Sigmoid colon (tissue), 7 donors: ENCODE data around the gene EXOC6B. TPM values are rescaled to one million over a fixed set of nuclear protein-coding genes. Genes with fewer than 3 reads are reported as not detected.

Source experiments
- DNase-seq: peaks from one replicate; pipeline ENCODE4 v3.0.0-alpha.2; 2019
- H3K27ac ChIP-seq, 4 donors: fragments of 200-600 bp; sonication (generic); one replicate each; pipeline ENCODE4 v1.5.1; 2016 to 2019; ENCODE audit warnings: mild to moderate bottlenecking in 1 of 4
- H3K27me3 ChIP-seq, 3 donors: fragments of 200-600 bp; sonication (generic); one replicate each; pipeline ENCODE4 v1.5.1; 2019; ENCODE audit warnings: mild to moderate bottlenecking in 1 of 3
- H3K36me3 ChIP-seq, 4 donors: fragments of 200-600 bp; sonication (generic); one replicate each; pipeline ENCODE4 v1.5.1; 2016 to 2019
- H3K4me1 ChIP-seq, 4 donors: fragments of 200-600 bp; sonication (generic); one replicate each; pipeline ENCODE4 v1.5.1; 2017 to 2019
- H3K4me3 ChIP-seq, 4 donors: fragments of 200-600 bp; sonication (generic); one replicate each; pipeline ENCODE4 v1.5.1; 2017 to 2019; ENCODE audit warnings: mild to moderate bottlenecking in 2 of 4, moderate library complexity in 1 of 4
- H3K9me3 ChIP-seq, 4 donors: fragments of 200-600 bp in 3 of 4; sonication (generic) in 3 of 4; one replicate each; pipeline versions ENCODE4 v1.5.1 to v1.6.1; 2013 to 2019
- CTCF ChIP-seq, 4 experiments: fragments of 450-650 bp in 3 of 4; fragments of 200-600 bp in 1 of 4; IDR thresholded peaks; one replicate each; pipeline ENCODE4 v1.5.1; 2016 to 2019; ENCODE audit warnings: antibody characterized with exemption in 4 of 4, mild to moderate bottlenecking in 3 of 4, moderate library complexity in 2 of 4
- EP300 ChIP-seq, 4 donors: sonication (generic); formaldehyde crosslinking; IDR thresholded peaks; one replicate each; pipeline ENCODE4 v1.6.1; 2017; ENCODE audit warnings: antibody characterized with exemption in 4 of 4
- POLR2A ChIP-seq, 2 donors: fragments of 450-650 bp; IDR thresholded peaks; one replicate each; pipeline ENCODE4 v1.6.1; 2016; ENCODE audit warnings: antibody characterized with exemption in 2 of 2, mild to moderate bottlenecking in 2 of 2, moderate library complexity in 2 of 2
- POLR2AphosphoS5 ChIP-seq, 4 donors: sonication (generic); formaldehyde crosslinking; IDR thresholded peaks; one replicate each; pipeline ENCODE4 v1.6.1; 2017; ENCODE audit warnings: antibody characterized with exemption in 4 of 4
- WGBS, 2 donors: extraction: QIAGEN DNeasy Blood & Tissue Kit; methylation state at CpG; one replicate each; pipeline ENCODE4 v1.1.7; 2013; 5-methylcytosine and 5-hydroxymethylcytosine counted together
- intact Hi-C: fragments of 100-400 bp; cut with DNase I; formaldehyde crosslinking; loops from one replicate; pipeline ENCODE4 v1.15.1; 2023
- polyA plus RNA-seq, 3 donors: library from polyadenylated mRNA; stranded (reverse); fragments of 200-250 nt; gene quantifications; one replicate each; pipeline ENCODE4 v1.2.3, GENCODE V29; 2013
- total RNA-seq, 4 donors: library from RNA; depleted of rRNA; stranded (reverse); fragments of >200 nt; gene quantifications; one replicate each; pipeline ENCODE4 v1.1.0, GENCODE V29; 2016
- donor health status: healthy with polysubstance abuse.
- donor health status: Bipolar disorder and iron deficiency.
- donor health status: healthy.

The EXOC6B gene
- total and polyA plus RNA-seq, 7 donors, result 5.0 to 46.1 (median 25.3) TPM

- TF ChIP-seq POLR2AphosphoS5 (IDR thresholded peaks at IDR 0.05), result no peak
- no peak for TF ChIP-seq POLR2A (IDR thresholded peaks at IDR 0.05)
- TF ChIP-seq EP300 (IDR thresholded peaks at IDR 0.05), result no peak
- no peak for TF ChIP-seq CTCF (IDR thresholded peaks at IDR 0.05)
- no peaks in the 10 kb centered on the region for H3K9me3 ChIP-seq
- no peak overlapping the region for H3K4me3 ChIP-seq
- no peaks in the 10 kb centered on the region for H3K27me3 ChIP-seq
- H3K4me1 ChIP-seq, result peaks cover 0 to 13% (median 0%) of the 10 kb centered on the region in 4 donors
- H3K27ac ChIP-seq, result no peak overlapping the region
- intact Hi-C loops, result no loop called here
- H3K36me3 ChIP-seq, result no peaks in the 10 kb centered on the region
- DNase-seq, result no peak
Measured at GRCh38 chr2:72796766-72797165, 29.1 kb downstream of the EXOC6B start.

- no peaks in the 10 kb centered on the region for H3K36me3 ChIP-seq
- intact Hi-C loops, result no loop called here
- no peak overlapping the region for H3K4me3 ChIP-seq
- no peak for DNase-seq
- peaks cover 0 to 13% (median 0%) of the 10 kb centered on the region in 4 donors for H3K4me1 ChIP-seq
- TF ChIP-seq CTCF (IDR thresholded peaks at IDR 0.05), result no peak
- no peak for TF ChIP-seq POLR2AphosphoS5 (IDR thresholded peaks at IDR 0.05)
- no peak for TF ChIP-seq POLR2A (IDR thresholded peaks at IDR 0.05)
- TF ChIP-seq EP300 (IDR thresholded peaks at IDR 0.05), result no peak
- H3K9me3 ChIP-seq, result no peaks in the 10 kb centered on the region
- 63 to 66% methylated on average over 1 of the region's 1 CpG for WGBS, 2 donors
- no peaks in the 10 kb centered on the region for H3K27me3 ChIP-seq
- H3K27ac ChIP-seq, result no peak overlapping the region
Measured at GRCh38 chr2:72794572-72794971, 31.3 kb downstream of the EXOC6B start.

- Histone ChIP-seq H3K27me3 (no peaks in the 10 kb centered on the region), H3K27ac (no peak overlapping the region), H3K4me3 (no peak overlapping the region), H3K9me3 (no peaks in the 10 kb centered on the region), H3K36me3 (no peaks in the 10 kb centered on the region), H3K4me1 (peaks cover 0 to 13% (median 0%) of the 10 kb centered on the region in 4 donors)
- TF ChIP-seq EP300 (IDR thresholded peaks at IDR 0.05) (no peak), POLR2AphosphoS5 (IDR thresholded peaks at IDR 0.05) (no peak), POLR2A (IDR thresholded peaks at IDR 0.05) (no peak), CTCF (IDR thresholded peaks at IDR 0.05) (no peak)
- WGBS, 2 donors, result 72 to 82% methylated on average over 3 of the region's 3 CpGs
- intact Hi-C loops, result no loop called here
- DNase-seq, result no peak
Measured at GRCh38 chr2:72793798-72794440, 31.9 kb downstream of the EXOC6B start.

DNA sequence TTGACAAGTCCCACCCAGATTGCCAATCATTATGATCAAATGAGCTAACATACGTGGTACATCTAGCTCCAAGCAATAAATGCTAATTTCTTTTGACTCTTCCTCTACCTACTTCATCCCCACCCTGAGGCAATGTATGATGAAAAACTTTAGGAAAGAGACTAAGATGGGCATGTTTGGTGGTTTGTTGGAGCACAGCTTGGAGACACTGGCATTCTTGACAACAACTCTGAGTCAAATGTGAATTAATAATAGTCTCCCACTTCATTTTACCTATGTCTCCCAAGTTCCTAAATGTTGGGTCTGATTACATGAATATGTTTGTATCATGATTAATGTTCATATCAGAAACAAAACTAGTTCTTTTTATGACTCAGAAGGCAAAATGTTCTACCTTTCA is 36.6 kb downstream of the EXOC6B start:
- H3K4me3 ChIP-seq, result no peak overlapping the region
- WGBS, 2 donors, result 57 to 84% methylated on average over 1 of the region's 1 CpG
- no peaks in the 10 kb centered on the region for H3K27me3 ChIP-seq
- DNase-seq, result no peak
- TF ChIP-seq EP300 (IDR thresholded peaks at IDR 0.05) (no peak), POLR2AphosphoS5 (IDR thresholded peaks at IDR 0.05) (no peak), CTCF (IDR thresholded peaks at IDR 0.05) (no peak), POLR2A (IDR thresholded peaks at IDR 0.05) (no peak)
- H3K27ac ChIP-seq, result no peak overlapping the region
- no peaks in the 10 kb centered on the region for H3K36me3 ChIP-seq
- intact Hi-C loops, result no loop called here
- peaks cover 0 to 6% (median 0%) of the 10 kb centered on the region in 4 donors for H3K4me1 ChIP-seq
- no peaks in the 10 kb centered on the region for H3K9me3 ChIP-seq

DNA sequence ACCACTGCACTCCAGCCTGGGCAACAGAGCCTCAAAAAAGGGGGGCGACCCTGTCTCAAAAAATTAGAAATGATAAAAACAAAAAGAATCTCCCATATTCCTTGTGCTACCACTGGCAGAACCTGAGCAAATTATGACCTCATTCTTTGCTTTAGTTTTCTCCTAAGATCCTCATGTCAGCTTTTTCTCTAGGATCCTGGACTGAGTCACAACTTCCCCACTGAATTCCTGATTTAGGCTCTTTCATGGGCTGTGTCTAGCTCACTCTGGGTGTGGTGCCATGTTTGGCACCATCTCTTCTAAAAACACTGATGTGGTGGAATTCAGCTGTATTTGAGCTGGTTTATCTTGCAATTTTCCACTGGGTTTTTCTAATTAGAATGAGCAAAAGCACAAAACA is 37.1 kb downstream of the EXOC6B start:
- no peaks in the 10 kb centered on the region for H3K27me3 ChIP-seq
- H3K27ac ChIP-seq, result no peak overlapping the region
- no peaks in the 10 kb centered on the region for H3K36me3 ChIP-seq
- peaks cover 0 to 1% (median 0%) of the 10 kb centered on the region in 4 donors for H3K4me1 ChIP-seq
- no peaks in the 10 kb centered on the region for H3K9me3 ChIP-seq
- no peak for DNase-seq
- WGBS, 2 donors, result 96 to 100% methylated on average over 1 of the region's 1 CpG
- intact Hi-C loops, result no loop called here
- TF ChIP-seq POLR2AphosphoS5 (IDR thresholded peaks at IDR 0.05), result no peak
- no peak for TF ChIP-seq CTCF (IDR thresholded peaks at IDR 0.05)
- TF ChIP-seq POLR2A (IDR thresholded peaks at IDR 0.05), result no peak
- no peak for TF ChIP-seq EP300 (IDR thresholded peaks at IDR 0.05)
- H3K4me3 ChIP-seq, result no peak overlapping the region
